Sigmoid colon (tissue), 7 donors: ENCODE results near the gene EED. TPM values are rescaled to one million over a fixed set of nuclear protein-coding genes. Genes with fewer than 3 reads are reported as not detected.
A peak's percentile ranks its signal among the peaks of the same experiment; 100 is the strongest.
"Not testable (repeated sequence)": the region's sequence is repeated elsewhere in the genome, so short reads cannot be mapped to it uniquely, and the experiment has no call there.

ENCODE experiments used
- DNase-seq: peaks from one replicate; pipeline ENCODE4 v3.0.0-alpha.2; 2019
- H3K27ac ChIP-seq, 4 donors: fragments of 200-600 bp; sonication (generic); one replicate each; pipeline ENCODE4 v1.5.1; 2016 to 2019; ENCODE audit warnings: mild to moderate bottlenecking in 1 of 4
- H3K27me3 ChIP-seq, 3 donors: fragments of 200-600 bp; sonication (generic); one replicate each; pipeline ENCODE4 v1.5.1; 2019; ENCODE audit warnings: mild to moderate bottlenecking in 1 of 3
- H3K36me3 ChIP-seq, 4 donors: fragments of 200-600 bp; sonication (generic); one replicate each; pipeline ENCODE4 v1.5.1; 2016 to 2019
- H3K4me1 ChIP-seq, 4 donors: fragments of 200-600 bp; sonication (generic); one replicate each; pipeline ENCODE4 v1.5.1; 2017 to 2019
- H3K4me3 ChIP-seq, 4 donors: fragments of 200-600 bp; sonication (generic); one replicate each; pipeline ENCODE4 v1.5.1; 2017 to 2019; ENCODE audit warnings: mild to moderate bottlenecking in 2 of 4, moderate library complexity in 1 of 4
- H3K9me3 ChIP-seq, 4 donors: fragments of 200-600 bp in 3 of 4; sonication (generic) in 3 of 4; one replicate each; pipeline versions ENCODE4 v1.5.1 to v1.6.1; 2013 to 2019
- CTCF ChIP-seq, 4 experiments: fragments of 450-650 bp in 3 of 4; fragments of 200-600 bp in 1 of 4; IDR thresholded peaks; one replicate each; pipeline ENCODE4 v1.5.1; 2016 to 2019; ENCODE audit warnings: antibody characterized with exemption in 4 of 4, mild to moderate bottlenecking in 3 of 4, moderate library complexity in 2 of 4
- EP300 ChIP-seq, 4 donors: sonication (generic); formaldehyde crosslinking; IDR thresholded peaks; one replicate each; pipeline ENCODE4 v1.6.1; 2017; ENCODE audit warnings: antibody characterized with exemption in 4 of 4
- POLR2A ChIP-seq, 2 donors: fragments of 450-650 bp; IDR thresholded peaks; one replicate each; pipeline ENCODE4 v1.6.1; 2016; ENCODE audit warnings: antibody characterized with exemption in 2 of 2, mild to moderate bottlenecking in 2 of 2, moderate library complexity in 2 of 2
- POLR2AphosphoS5 ChIP-seq, 4 donors: sonication (generic); formaldehyde crosslinking; IDR thresholded peaks; one replicate each; pipeline ENCODE4 v1.6.1; 2017; ENCODE audit warnings: antibody characterized with exemption in 4 of 4
- whole genome bisulfite sequencing, 2 donors: extraction: QIAGEN DNeasy Blood & Tissue Kit; methylation state at CpG; one replicate each; pipeline ENCODE4 v1.1.7; 2013; 5-methylcytosine and 5-hydroxymethylcytosine counted together
- intact Hi-C: fragments of 100-400 bp; cut with DNase I; formaldehyde crosslinking; loops from one replicate; pipeline ENCODE4 v1.15.1; 2023
- polyA plus RNA-seq, 3 donors: library from polyadenylated mRNA; stranded (reverse); fragments of 200-250 nt; gene quantifications; one replicate each; pipeline ENCODE4 v1.2.3, GENCODE V29; 2013
- total RNA-seq, 4 donors: library from RNA; depleted of rRNA; stranded (reverse); fragments of >200 nt; gene quantifications; one replicate each; pipeline ENCODE4 v1.1.0, GENCODE V29; 2016
- donor health status: healthy with polysubstance abuse.
- donor health status: Bipolar disorder and iron deficiency.
- donor health status: healthy.

Gene EED
- total and polyA plus RNA-seq, 7 donors, result 12.6 to 28.6 (median 18.2) TPM

- no peaks in the 10 kb centered on the region for H3K36me3 ChIP-seq
- no peaks in the 10 kb centered on the region for H3K9me3 ChIP-seq
- H3K27ac ChIP-seq, result no peak overlapping the region
- peaks cover 0 to 8% (median 4%) of the 10 kb centered on the region in 4 donors for H3K4me1 ChIP-seq
- no peaks in the 10 kb centered on the region for H3K27me3 ChIP-seq
- peak; percentile 77 for DNase-seq
- 33 to 38% methylated on average over 14 of the region's 14 CpGs for WGBS, 2 donors
- intact Hi-C loops, result loop anchor here (1.0 to 10.0 kb wide), 3 partner anchors 277 to 624 kb away; no protein-coding TSS in a partner anchor
- H3K4me3 ChIP-seq, result peak overlapping the region in 2 of 4 donors; percentile 29 to 33
- TF ChIP-seq CTCF (IDR thresholded peaks at IDR 0.05), result peak; percentile 63 to 89 (median 81)
- no peak for TF ChIP-seq POLR2A (IDR thresholded peaks at IDR 0.05)
Observed at GRCh38 chr11:86218125-86219084, 26.1 kb upstream of the EED start.

- H3K27ac ChIP-seq, result no peak overlapping the region
- no peak for DNase-seq
- peaks cover 0 to 8% (median 4%) of the 10 kb centered on the region in 4 donors for H3K4me1 ChIP-seq
- 70 to 81% methylated on average over 7 of the region's 7 CpGs for WGBS, 2 donors
- H3K36me3 ChIP-seq, result no peaks in the 10 kb centered on the region
- no peak overlapping the region for H3K4me3 ChIP-seq
- H3K9me3 ChIP-seq, result no peaks in the 10 kb centered on the region
- no peak for TF ChIP-seq CTCF (IDR thresholded peaks at IDR 0.05)
- no peaks in the 10 kb centered on the region for H3K27me3 ChIP-seq
- intact Hi-C loops, result loop anchor here (10.0 kb wide), 1 partner anchor 625 kb away; no protein-coding TSS in a partner anchor
Observed at GRCh38 chr11:86219311-86220193, 25.0 kb upstream of the EED start.

GRCh38 chr11:86220653-86221052, 23.9 kb upstream of the EED start:
- no peak for TF ChIP-seq POLR2A (IDR thresholded peaks at IDR 0.05)
- TF ChIP-seq CTCF (IDR thresholded peaks at IDR 0.05), result no peak
- TF ChIP-seq EP300 (IDR thresholded peaks at IDR 0.05), result no peak
- no peak for TF ChIP-seq POLR2AphosphoS5 (IDR thresholded peaks at IDR 0.05)
- DNase-seq, result no peak
- no peak overlapping the region for H3K27ac ChIP-seq
- H3K4me3 ChIP-seq, result no peak overlapping the region
- no peaks in the 10 kb centered on the region for H3K36me3 ChIP-seq
- no peaks in the 10 kb centered on the region for H3K9me3 ChIP-seq
- 85 to 88% methylated on average over 1 of the region's 1 CpG for WGBS, 2 donors
- H3K27me3 ChIP-seq, result no peaks in the 10 kb centered on the region
- peaks cover 0 to 8% (median 4%) of the 10 kb centered on the region in 4 donors for H3K4me1 ChIP-seq
- intact Hi-C loops, result no loop called here

- H3K4me3 ChIP-seq, result no peak overlapping the region
- DNase-seq, result no peak
- TF ChIP-seq POLR2A (IDR thresholded peaks at IDR 0.05) (no peak), POLR2AphosphoS5 (IDR thresholded peaks at IDR 0.05) (no peak), EP300 (IDR thresholded peaks at IDR 0.05) (no peak), CTCF (IDR thresholded peaks at IDR 0.05) (no peak)
- 74 to 78% methylated on average over 2 of the region's 2 CpGs for WGBS, 2 donors
- intact Hi-C loops, result no loop called here
- H3K9me3 ChIP-seq, result no peaks in the 10 kb centered on the region
- H3K4me1 ChIP-seq, result peaks cover 0 to 8% (median 4%) of the 10 kb centered on the region in 4 donors
- no peaks in the 10 kb centered on the region for H3K27me3 ChIP-seq
- H3K36me3 ChIP-seq, result no peaks in the 10 kb centered on the region
- no peak overlapping the region for H3K27ac ChIP-seq
Observed at GRCh38 chr11:86222081-86222480, 22.5 kb upstream of the EED start.

GRCh38 chr11:86224575-86224974, 20.0 kb upstream of the EED start:
- H3K9me3 ChIP-seq, DNase-seq, H3K27ac ChIP-seq, H3K4me1 ChIP-seq, intact Hi-C loops, H3K4me3 ChIP-seq, H3K27me3 ChIP-seq, H3K36me3 ChIP-seq: not testable (repeated sequence)
- 65 to 75% methylated on average over 4 of the region's 4 CpGs for WGBS, 2 donors

- WGBS, 2 donors, result 98 to 99% methylated on average over 3 of the region's 3 CpGs
Observed at GRCh38 chr11:86225344-86225743, 19.2 kb upstream of the EED start.

More at GRCh38 chr11:86225344-86225743, 19.2 kb upstream of the EED start:
- H3K36me3 ChIP-seq, H3K4me3 ChIP-seq, intact Hi-C loops, DNase-seq, H3K4me1 ChIP-seq, H3K9me3 ChIP-seq, H3K27me3 ChIP-seq, H3K27ac ChIP-seq: not testable (repeated sequence)
